K562 (cell line): ENCODE data around the gene MOAP1. TPM values are rescaled to one million over a fixed set of nuclear protein-coding genes. Genes with fewer than 3 reads are reported as not detected.

Experiments used
- ATAC-seq: fragments of 200-7000 bp; cut with Tn5 transposase; 3 replicates; pipeline ENCODE4 v1.9.1; 2020; ENCODE audit warnings: moderate library complexity
- BruUV-seq: library from RNA; stranded (reverse); fragments of 400-500 nt; replicated peaks from 2 replicates; lab custom pipeline; 2021; lab: Mats Ljungman, UMichigan
- CTCF ChIA-PET: fragments of 300-600 bp; formaldehyde crosslinking; extraction: SDS; loops from one replicate; lab custom pipeline; 2021; ENCODE audit warnings: low intra/inter-chr PET ratio; lab: Yijun Ruan, JAX
- POLR2A ChIA-PET: fragments of 300-600, 350-650 bp; sonication (Branson Sonifier 250); formaldehyde crosslinking; extraction: SDS; loops from one replicate; lab custom pipeline; 2021; ENCODE audit warnings: antibody characterized with exemption, inconsistent platforms; lab: Yijun Ruan, JAX
- DNase-seq, 4 experiments: peaks; one replicate each; pipeline versions ENCODE4 v3.0.0 to v3.0.0-alpha.2; 2011 to 2018; ENCODE audit warnings: low spot score in 3 of 4, mixed read lengths in 3 of 4; ENCODE audit errors: extremely low read depth in 1 of 4
- FAIRE-seq: peaks from 2 replicates; lab custom pipeline; 2011; peaks lifted over from hg19 to GRCh38; lab: Jason Lieb, UNC
- H2AFZ ChIP-seq: 2 replicates; pipeline ENCODE4 v1.6.0; 2011; ENCODE audit warnings: low read depth, low read length, control low read depth, inconsistent platforms
- H3K27ac ChIP-seq: fragments of 200-600 bp; 3 replicates; pipeline ENCODE4 v1.8.0; 2011; ENCODE audit warnings: low read depth, mild to moderate bottlenecking, control low read depth, inconsistent platforms, low read length, moderate library complexity, mixed read lengths; ENCODE audit errors: extremely low read depth
- H3K27me3 ChIP-seq, 2 experiments: fragments of 300-600 bp in 1 of 2; 2 replicates in 1 of 2; 3 replicates in 1 of 2; pipeline versions ENCODE4 v1.6.0 to v1.8.0; 2011; ENCODE audit warnings: inconsistent platforms in 2 of 2, low read length in 2 of 2, mild to moderate bottlenecking in 1 of 2, mixed read lengths in 1 of 2, moderate library complexity in 1 of 2; ENCODE audit not compliant: control insufficient read depth in 2 of 2, insufficient read depth in 2 of 2
- H3K36me3 ChIP-seq: fragments of 300-600 bp; 3 replicates; pipeline ENCODE4 v1.8.0; 2011; ENCODE audit warnings: mild to moderate bottlenecking, low read length, inconsistent platforms; ENCODE audit not compliant: control insufficient read depth, insufficient read depth
- H3K4me1 ChIP-seq, 2 experiments: fragments of 200-600 bp in 1 of 2; replicated peaks in 1 of 2; 2 replicates in 1 of 2; 3 replicates in 1 of 2; pipeline versions ENCODE4 v1.5.1 to v1.8.0; 2011; ENCODE audit warnings: inconsistent platforms in 2 of 2, low read length in 2 of 2, mild to moderate bottlenecking in 1 of 2, mixed read lengths in 1 of 2, moderate library complexity in 1 of 2; ENCODE audit not compliant: control insufficient read depth in 2 of 2, insufficient read depth in 2 of 2
- H3K4me2 ChIP-seq: 2 replicates; pipeline ENCODE4 v1.6.1; 2011; ENCODE audit warnings: low read length, control low read depth, inconsistent platforms, mixed read lengths; ENCODE audit not compliant: insufficient read depth
- H3K4me3 ChIP-seq: fragments of 200-600 bp; sonication (generic), shearing (Covaris generic); 2 replicates; pipeline ENCODE4 v1.5.1; 2016; ENCODE audit warnings: control low read depth, inconsistent platforms
- H3K79me2 ChIP-seq: fragments of 200-600 bp; 3 replicates; pipeline ENCODE4 v1.8.0; 2011; ENCODE audit warnings: low read length, inconsistent platforms; ENCODE audit not compliant: control insufficient read depth, insufficient read depth
- H3K9ac ChIP-seq, 2 experiments: 2 replicates each; pipeline versions ENCODE4 v1.6.0 to v1.6.1; 2011; ENCODE audit warnings: low read depth in 2 of 2, low read length in 2 of 2, control low read depth in 1 of 2, inconsistent platforms in 1 of 2, mild to moderate bottlenecking in 1 of 2, mixed read lengths in 1 of 2; ENCODE audit not compliant: insufficient read depth in 1 of 2
- H3K9me1 ChIP-seq: one replicate; pipeline ENCODE4 v1.6.0; 2011; ENCODE audit warnings: inconsistent platforms, mild to moderate bottlenecking, low read length, moderate library complexity; ENCODE audit not compliant: control insufficient read depth, insufficient read depth
- H3K9me3 ChIP-seq: replicated peaks from 2 replicates; pipeline ENCODE4 v1.5.1; 2011; ENCODE audit warnings: low read depth, low read length, inconsistent platforms; ENCODE audit not compliant: control insufficient read depth, insufficient read depth
- H4K20me1 ChIP-seq: replicated peaks from 2 replicates; pipeline ENCODE4 v1.6.1; 2011; ENCODE audit warnings: low read length, inconsistent platforms, mixed read lengths; ENCODE audit not compliant: control insufficient read depth, insufficient read depth
- BHLHE40 ChIP-seq: IDR thresholded peaks from 2 replicates; pipeline ENCODE4 v1.6.1; 2011; ENCODE audit warnings: low read length, improper control_type of control experiment
- GMEB1 ChIP-seq: fragments of 250-450 bp; sonication (Bioruptor Pico); IDR thresholded peaks from 2 replicates; pipeline ENCODE4 v1.4.0; 2020; ENCODE audit warnings: mild to moderate bottlenecking
- GTF2F1 ChIP-seq: IDR thresholded peaks from 2 replicates; pipeline ENCODE4 v1.6.1; 2011; ENCODE audit warnings: low read depth, low read length, improper control_type of control experiment
- NEUROD1 ChIP-seq: fragments of 150-350 bp; IDR thresholded peaks from 2 replicates; pipeline ENCODE4 v1.6.1; 2014; ENCODE audit warnings: borderline replicate concordance, low read length, low read depth; ENCODE audit not compliant: partially characterized antibody
- PTTG1 ChIP-seq: fragments of 450-650 bp; IDR thresholded peaks from 2 replicates; pipeline ENCODE4 v1.6.1; 2016; ENCODE audit warnings: low read depth, mild to moderate bottlenecking, missing genetic modification characterization, missing compliant biosample characterization
- RAD51 ChIP-seq: fragments of 450-650 bp; IDR thresholded peaks from 2 replicates; pipeline ENCODE4 v1.7.1; 2016; ENCODE audit warnings: low read depth, mild to moderate bottlenecking, borderline replicate concordance
- SMARCE1 ChIP-seq: fragments of 450-650 bp; IDR thresholded peaks from 2 replicates; pipeline ENCODE4 v1.7.1; 2016; ENCODE audit warnings: mild to moderate bottlenecking
- ZBTB9 ChIP-seq: fragments of 450-650 bp; formaldehyde crosslinking; IDR thresholded peaks from 2 replicates; pipeline ENCODE4 v1.4.0; 2020; ENCODE audit warnings: mild to moderate bottlenecking, moderate library complexity
- ZMIZ1 ChIP-seq, 2 experiments: fragments of 150-350 bp in 1 of 2; IDR thresholded peaks; 2 replicates each; pipeline ENCODE4 v1.6.1; 2012 to 2016; ENCODE audit warnings: low read depth in 2 of 2, low read length in 2 of 2, mild to moderate bottlenecking in 1 of 2, moderate library complexity in 1 of 2
- ZNF3 ChIP-seq: fragments of 250-450 bp; sonication (Bioruptor Pico); IDR thresholded peaks from 2 replicates; pipeline ENCODE4 v1.5.0; 2021; ENCODE audit warnings: mild to moderate bottlenecking, moderate library complexity
- ZNF444 ChIP-seq: fragments of 250-450 bp; sonication (Bioruptor Pico); IDR thresholded peaks from 2 replicates; pipeline ENCODE4 v1.4.0; 2020; ENCODE audit warnings: mild to moderate bottlenecking, moderate library complexity
- WGBS: fragments of 100-300 bp; shearing (Covaris generic); methylation state at CpG from one replicate; pipeline ENCODE4 v1.1.6; 2016; ENCODE audit warnings: low coverage, mixed read lengths; ENCODE audit not compliant: insufficient coverage; ENCODE audit errors: missing lambda C conversion rate; 5-methylcytosine and 5-hydroxymethylcytosine counted together
- in situ Hi-C: fragments of 300-500 bp; cut with MboI; formaldehyde crosslinking; loops from 4 replicates; pipeline ENCODE4 v1.15.0; 2018; ENCODE audit warnings: inconsistent platforms, mixed read lengths
- intact Hi-C: fragments of 100-400 bp; cut with micrococcal nuclease; formaldehyde crosslinking; loops from 2 replicates; pipeline ENCODE4 v1.14.2; 2022
- polyA plus RNA-seq, 8 experiments: library from polyadenylated mRNA; depleted of rRNA in 4 of 8; stranded (reverse) in 5 of 8; unstranded in 3 of 8; fragments of >200 nt; fragmentation: Nextera tagmentation in 2 of 8; fragmentation: Illumina TruSeq in 1 of 8; extraction: Ambion mirVana in 2 of 8; extraction: Trizol in 1 of 8; gene quantifications; 2 replicates each; pipeline versions ENCODE4 v1.2.1 to v1.2.3, GENCODE V29; 2011 to 2014; ENCODE audit warnings: inconsistent platforms in 1 of 8, missing spikeins in 1 of 8
- total RNA-seq, 7 experiments: library from RNA; depleted of rRNA in 6 of 7; stranded (reverse); fragments of >200 nt in 6 of 7; fragmentation: Illumina TruSeq in 2 of 7; extraction: Trizol in 2 of 7; gene quantifications; 2 replicates each; pipeline versions ENCODE4 v1.2.1 to v1.2.3, GENCODE V29; 2011 to 2021; ENCODE audit warnings: low replicate concordance in 1 of 7
- TF ChIP-seq, protein P1 (sequence below): fragments of 450-650 bp; formaldehyde crosslinking; IDR thresholded peaks from 2 replicates; pipeline ENCODE4 v1.4.0; 2022; ENCODE audit warnings: mild to moderate bottlenecking, moderate library complexity
- TF ChIP-seq, protein P2 (sequence below): sonication (generic); formaldehyde crosslinking; IDR thresholded peaks from 2 replicates; pipeline ENCODE4 v1.8.0; 2022; ENCODE audit warnings: mild to moderate bottlenecking, missing genetic modification reagents

Gene MOAP1
- total and polyA plus RNA-seq, 9 of the 15 experiments (the other 6 are each of a cell fraction or from before 2014, with no cell fraction given): 1.5 to 14.4 (median 6.0) TPM

- no TSS peak for BruUV-seq
- CTCF ChIA-PET: no interaction called here
- Histone ChIP-seq H4K20me1 (no peaks in the 10 kb centered on the region), H3K9me1 (no peaks in the 10 kb centered on the region), H3K9me3 (no peaks in the 10 kb centered on the region), H3K4me3 (no peak overlapping the region), H3K27me3 (no peaks in the 10 kb centered on the region), H3K27ac (no peak overlapping the region), H3K4me1 (peaks cover 6 to 15% of the 10 kb centered on the region in 2 experiments; a peak in 4 of 5 replicates), H2AFZ (no peak overlapping the region), H3K36me3 (peaks cover 22% of the 10 kb centered on the region; the same call in 1 of the 3 replicates), H3K79me2 (peaks cover 16% of the 10 kb centered on the region), H3K4me2 (no peak overlapping the region), H3K9ac (no peak overlapping the region)
- DNase-seq (no peak), FAIRE-seq (no peak), ATAC-seq (no peak)
- in situ Hi-C loops: no loop called here
- intact Hi-C loops: no loop called here
- POLR2A ChIA-PET: interaction anchor here (0.7 kb wide), 1 partner anchor 72 kb away, joined by 3 read pairs; no protein-coding TSS in a partner anchor
- WGBS: 100% methylated on average over 3 of the region's 3 CpGs
- TF ChIP-seq GTF2F1 (no peak), SMARCE1 (no peak), ZMIZ1 (IDR thresholded peaks at IDR 0.05; ENCODE audit: low read depth in 2 of 2, low read length in 2 of 2) (no peak), PTTG1 (tag) (no peak), ZBTB9 (CRISPR knock-in tag) (no peak), NEUROD1 (no peak), ZNF3 (no peak), ZNF444 (CRISPR knock-in tag) (no peak), GMEB1 (CRISPR knock-in tag) (no peak), RAD51 (no peak), BHLHE40 (no peak)
- TF ChIP-seq, protein P1, sequence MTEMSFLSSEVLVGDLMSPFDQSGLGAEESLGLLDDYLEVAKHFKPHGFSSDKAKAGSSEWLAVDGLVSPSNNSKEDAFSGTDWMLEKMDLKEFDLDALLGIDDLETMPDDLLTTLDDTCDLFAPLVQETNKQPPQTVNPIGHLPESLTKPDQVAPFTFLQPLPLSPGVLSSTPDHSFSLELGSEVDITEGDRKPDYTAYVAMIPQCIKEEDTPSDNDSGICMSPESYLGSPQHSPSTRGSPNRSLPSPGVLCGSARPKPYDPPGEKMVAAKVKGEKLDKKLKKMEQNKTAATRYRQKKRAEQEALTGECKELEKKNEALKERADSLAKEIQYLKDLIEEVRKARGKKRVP (CRISPR knock-in tag): no peak
- TF ChIP-seq, protein P2, sequence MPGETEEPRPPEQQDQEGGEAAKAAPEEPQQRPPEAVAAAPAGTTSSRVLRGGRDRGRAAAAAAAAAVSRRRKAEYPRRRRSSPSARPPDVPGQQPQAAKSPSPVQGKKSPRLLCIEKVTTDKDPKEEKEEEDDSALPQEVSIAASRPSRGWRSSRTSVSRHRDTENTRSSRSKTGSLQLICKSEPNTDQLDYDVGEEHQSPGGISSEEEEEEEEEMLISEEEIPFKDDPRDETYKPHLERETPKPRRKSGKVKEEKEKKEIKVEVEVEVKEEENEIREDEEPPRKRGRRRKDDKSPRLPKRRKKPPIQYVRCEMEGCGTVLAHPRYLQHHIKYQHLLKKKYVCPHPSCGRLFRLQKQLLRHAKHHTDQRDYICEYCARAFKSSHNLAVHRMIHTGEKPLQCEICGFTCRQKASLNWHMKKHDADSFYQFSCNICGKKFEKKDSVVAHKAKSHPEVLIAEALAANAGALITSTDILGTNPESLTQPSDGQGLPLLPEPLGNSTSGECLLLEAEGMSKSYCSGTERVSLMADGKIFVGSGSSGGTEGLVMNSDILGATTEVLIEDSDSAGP (CRISPR knock-in tag): no peak
Observed at GRCh38 chr14:93186956-93187355, 2.3 kb upstream of the MOAP1 start.
